SHP77 treated with DMSO at 0.1 percent for 48 hours (cell line): ENCODE data around the gene MEGF8.

Experiments
- DNase-seq: peaks from one replicate; lab custom pipeline; 2025; lab: John Stamatoyannopoulos, UW

Gene MEGF8

GRCh38 chr19:42356686-42357085, 31.3 kb downstream of the MEGF8 start:
- DNase-seq = no peak

GRCh38 chr19:42357290-42357689, 31.9 kb downstream of the MEGF8 start:
- DNase-seq = no peak

GRCh38 chr19:42360787-42361544, 35.5 kb downstream of the MEGF8 start:
- no peak for DNase-seq

DNA sequence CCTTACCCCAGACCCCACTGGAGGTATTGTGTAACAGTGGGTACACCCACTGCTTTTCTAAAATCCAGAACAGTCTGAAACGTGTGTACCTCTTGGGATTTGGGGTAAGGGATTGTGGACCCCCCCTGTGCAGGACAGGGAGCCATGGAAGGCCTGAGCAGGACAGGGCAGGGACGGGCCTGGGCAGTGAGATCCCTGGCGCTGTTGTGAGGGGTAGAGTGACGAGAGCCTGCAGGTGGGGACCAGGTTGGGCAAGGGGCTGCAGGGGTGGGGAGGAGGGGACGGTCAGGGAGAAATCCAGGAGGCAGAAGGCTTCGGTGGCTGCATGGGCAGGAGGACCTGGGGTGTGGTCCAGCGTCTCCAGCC, 36.1 kb downstream of the MEGF8 start:
- no peak for DNase-seq

DNA sequence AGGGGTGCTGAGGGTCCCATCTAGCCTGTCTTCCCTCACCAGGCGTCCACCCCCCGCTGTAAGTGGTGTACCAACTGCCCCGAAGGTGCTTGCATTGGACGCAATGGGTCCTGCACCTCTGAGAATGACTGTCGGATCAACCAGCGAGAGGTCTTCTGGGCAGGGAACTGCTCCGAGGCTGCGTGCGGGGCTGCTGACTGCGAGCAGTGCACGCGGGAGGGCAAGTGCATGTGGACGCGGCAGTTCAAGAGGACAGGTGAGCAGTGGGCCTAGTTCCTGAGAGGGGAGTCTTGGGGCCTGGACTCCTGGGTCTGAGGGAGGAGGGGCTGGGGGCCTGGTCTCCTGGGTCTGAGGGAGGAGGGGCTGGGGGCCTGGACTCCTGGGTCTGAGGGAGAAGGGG, 36.9 kb downstream of the MEGF8 start:
- DNase-seq = no peak

DNA sequence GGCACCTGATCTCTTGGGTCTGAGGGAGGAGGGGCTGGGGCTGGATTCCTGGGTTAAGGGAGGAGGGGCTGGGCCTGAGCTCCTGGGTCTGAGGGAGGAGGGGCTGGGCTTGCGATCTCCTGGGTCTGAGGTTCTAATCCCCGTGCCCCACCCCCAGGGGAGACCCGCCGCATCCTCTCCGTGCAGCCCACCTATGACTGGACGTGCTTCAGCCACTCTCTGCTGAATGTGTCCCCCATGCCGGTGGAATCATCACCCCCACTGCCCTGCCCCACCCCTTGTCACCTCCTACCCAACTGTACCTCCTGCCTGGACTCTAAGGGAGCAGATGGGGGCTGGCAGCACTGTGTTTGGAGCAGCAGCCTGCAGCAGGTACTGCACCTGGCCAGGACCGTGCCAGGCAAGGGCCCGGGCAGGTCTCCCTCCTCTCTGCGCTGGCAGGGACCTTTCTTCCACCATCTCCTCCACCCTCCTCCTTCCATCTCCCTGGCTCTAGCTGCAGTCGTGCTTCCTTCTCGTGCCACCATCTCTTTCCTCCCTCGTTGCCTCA, 37.5 kb downstream of the MEGF8 start:
- no peak for DNase-seq

DNA sequence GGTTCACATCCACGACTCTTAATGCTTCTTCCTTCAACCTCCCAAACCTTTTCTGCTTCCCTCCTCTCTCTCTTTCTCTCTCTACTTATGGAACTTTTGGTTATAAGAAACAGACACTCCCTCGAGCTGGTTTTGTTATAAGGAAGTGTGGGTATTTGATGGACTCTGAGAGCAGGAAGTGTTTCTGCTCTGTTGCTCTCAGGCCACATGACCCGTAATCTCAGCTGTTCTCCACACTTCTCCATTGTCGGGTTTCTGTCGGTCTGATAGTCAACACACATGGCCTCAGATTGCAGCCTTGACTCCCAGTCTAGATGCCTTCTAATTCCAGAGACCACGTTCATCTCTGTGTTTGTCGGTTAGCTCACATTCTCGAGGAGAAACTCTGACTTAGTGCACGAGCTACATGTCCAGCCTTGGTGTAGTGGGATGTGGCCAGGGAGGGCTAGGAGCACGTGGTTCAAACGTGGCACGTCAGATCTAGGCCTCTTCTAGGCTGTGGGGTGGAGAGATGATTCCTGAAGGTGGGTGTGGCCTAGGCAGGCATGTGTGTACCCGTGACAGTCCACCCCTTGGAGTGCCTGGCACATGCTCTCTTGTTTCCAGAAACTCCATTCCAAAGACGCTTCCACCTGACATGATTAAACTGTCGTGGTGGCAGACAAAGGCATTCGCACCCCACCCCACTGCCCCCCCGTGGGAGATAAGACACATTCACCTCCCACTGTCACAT, 38.3 kb downstream of the MEGF8 start:
- no peak for DNase-seq

DNA sequence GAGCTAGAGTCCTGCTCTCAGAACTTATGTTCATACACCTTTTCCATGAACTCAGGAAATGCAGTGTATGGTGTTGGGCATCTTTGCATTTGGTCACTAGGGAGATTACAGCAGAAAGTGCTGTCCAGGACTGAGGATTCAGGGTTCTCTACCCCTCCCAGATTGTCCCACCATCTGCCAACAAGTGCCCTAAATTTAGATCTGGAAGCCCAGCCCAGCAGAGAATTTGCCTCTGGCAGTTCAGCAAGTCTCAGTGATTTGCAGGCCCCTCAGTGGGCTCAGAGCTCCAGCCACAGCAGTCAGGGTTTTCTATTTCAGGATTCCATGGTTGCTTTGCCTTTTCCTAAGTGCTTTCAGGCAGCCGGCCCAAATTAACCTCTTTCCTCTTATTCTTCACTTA, 41.2 kb downstream of the MEGF8 start:
- no peak for DNase-seq

GRCh38 chr19:42367929-42368328, 42.5 kb downstream of the MEGF8 start:
- DNase-seq = no peak

- no peak for DNase-seq
Observed at GRCh38 chr19:42368360-42368759, 42.9 kb downstream of the MEGF8 start.

GRCh38 chr19:42368765-42369164, 43.3 kb downstream of the MEGF8 start:
- no peak for DNase-seq

GRCh38 chr19:42369433-42370067, 44.1 kb downstream of the MEGF8 start:
- no peak for DNase-seq

- no peak for DNase-seq
Observed at GRCh38 chr19:42370068-42370520, 44.7 kb downstream of the MEGF8 start.

- no peak for DNase-seq
Observed at GRCh38 chr19:42370626-42371175, 45.3 kb downstream of the MEGF8 start.

- DNase-seq = no peak
Observed at GRCh38 chr19:42374826-42375376, 49.5 kb downstream of the MEGF8 start.

DNA sequence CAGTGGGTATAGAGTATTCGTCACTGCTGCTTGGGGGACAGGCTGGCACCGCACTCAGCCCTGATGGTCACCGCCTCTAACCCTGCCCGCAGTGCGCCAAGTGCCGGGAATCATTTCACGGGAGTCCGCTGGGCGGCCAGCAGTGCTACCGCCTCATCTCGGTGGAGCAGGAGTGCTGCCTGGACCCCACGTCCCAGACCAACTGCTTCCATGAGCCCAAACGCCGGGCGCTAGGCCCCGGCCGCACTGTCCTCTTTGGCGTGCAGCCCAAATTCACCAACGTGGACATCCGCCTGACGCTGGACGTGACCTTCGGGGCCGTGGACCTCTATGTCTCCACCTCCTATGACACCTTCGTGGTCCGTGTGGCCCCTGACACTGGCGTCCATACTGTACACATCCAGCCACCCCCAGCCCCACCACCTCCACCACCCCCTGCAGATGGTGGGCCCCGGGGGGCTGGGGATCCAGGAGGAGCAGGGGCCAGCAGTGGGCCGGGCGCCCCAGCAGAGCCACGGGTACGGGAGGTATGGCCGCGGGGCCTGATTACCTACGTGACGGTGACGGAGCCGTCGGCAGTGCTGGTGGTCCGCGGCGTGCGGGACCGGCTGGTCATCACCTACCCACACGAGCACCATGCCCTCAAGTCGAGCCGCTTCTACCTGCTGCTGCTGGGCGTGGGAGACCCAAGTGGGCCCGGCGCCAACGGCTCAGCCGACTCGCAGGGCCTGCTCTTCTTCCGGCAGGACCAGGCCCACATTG, 50.2 kb downstream of the MEGF8 start:
- no peak for DNase-seq

DNA sequence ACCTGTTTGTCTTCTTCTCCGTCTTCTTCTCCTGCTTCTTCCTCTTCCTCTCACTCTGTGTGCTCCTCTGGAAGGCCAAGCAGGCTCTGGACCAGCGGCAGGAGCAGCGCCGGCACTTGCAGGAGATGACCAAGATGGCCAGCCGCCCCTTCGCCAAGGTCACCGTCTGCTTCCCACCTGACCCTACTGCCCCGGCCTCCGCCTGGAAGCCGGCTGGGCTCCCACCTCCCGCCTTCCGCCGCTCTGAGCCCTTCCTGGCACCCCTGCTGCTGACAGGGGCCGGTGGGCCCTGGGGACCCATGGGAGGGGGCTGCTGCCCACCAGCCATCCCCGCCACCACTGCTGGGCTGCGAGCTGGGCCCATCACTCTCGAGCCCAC, 50.7 kb downstream of the MEGF8 start:
- no peak for DNase-seq

- DNase-seq = no peak
Observed at GRCh38 chr19:42378225-42379215, 53.1 kb downstream of the MEGF8 start.

- DNase-seq = no peak
Observed at GRCh38 chr19:42380155-42380554, 54.7 kb downstream of the MEGF8 start.
